Endothelial cell of umbilical vein (primary cell): ENCODE results near the gene KDM6B. TPM values are rescaled to one million over a fixed set of nuclear protein-coding genes. Genes with fewer than 3 reads are reported as not detected.
A peak's percentile ranks its signal among the peaks of the same experiment; 100 is the strongest.

Source experiments
- BruUV-seq: library from RNA; stranded (reverse); fragments of 400-500 nt; replicated peaks from 2 replicates; lab custom pipeline; 2021; lab: Mats Ljungman, UMichigan
- CTCF ChIA-PET: fragments of 300-600, 350-600 bp; sonication (Branson Sonifier 250); formaldehyde crosslinking; loops from one replicate; lab custom pipeline; 2021; ENCODE audit warnings: antibody characterized with exemption, inconsistent platforms; lab: Charles Lee
- POLR2A ChIA-PET: fragments of 300-600, 350-600 bp; sonication (Branson Sonifier 250); formaldehyde crosslinking; loops from one replicate; lab custom pipeline; 2021; ENCODE audit warnings: antibody characterized with exemption, inconsistent platforms; lab: Charles Lee
- DNase-seq: peaks from one replicate; pipeline ENCODE4 v3.0.0-alpha.2; 2011; ENCODE audit warnings: low read depth, low spot score
- FAIRE-seq: peaks from 2 replicates; lab custom pipeline; 2011; peaks lifted over from hg19 to GRCh38; lab: Jason Lieb, UNC
- H2AFZ ChIP-seq: 2 replicates; pipeline ENCODE4 v1.6.0; 2012; ENCODE audit warnings: low read depth, low read length, control low read depth, inconsistent platforms
- H3K27ac ChIP-seq: 2 replicates; pipeline ENCODE4 v1.5.1; 2011; ENCODE audit warnings: low read depth, mild to moderate bottlenecking, control low read depth, low read length, moderate library complexity; ENCODE audit not compliant: insufficient read depth
- H3K27me3 ChIP-seq, 2 experiments: 2 replicates each; pipeline versions ENCODE4 v1.6.0 to v1.6.1; 2011; ENCODE audit warnings: low read length in 2 of 2, mixed read lengths in 1 of 2; ENCODE audit not compliant: control insufficient read depth in 2 of 2, insufficient read depth in 2 of 2
- H3K36me3 ChIP-seq, 2 experiments: 2 replicates in 1 of 2; 3 replicates in 1 of 2; pipeline ENCODE4 v1.5.1; 2011; ENCODE audit warnings: low read length in 2 of 2, mild to moderate bottlenecking in 1 of 2, moderate library complexity in 1 of 2; ENCODE audit not compliant: control insufficient read depth in 2 of 2, insufficient read depth in 2 of 2; ENCODE audit errors: extremely low read depth in 1 of 2
- H3K4me1 ChIP-seq: 3 replicates; pipeline ENCODE4 v1.5.1; 2011; ENCODE audit warnings: mild to moderate bottlenecking, low read length; ENCODE audit not compliant: control insufficient read depth, insufficient read depth; ENCODE audit errors: extremely low read depth
- H3K4me2 ChIP-seq: 2 replicates; pipeline ENCODE4 v1.6.1; 2011; ENCODE audit warnings: low read length, control low read depth, mixed read lengths; ENCODE audit not compliant: insufficient read depth
- H3K4me3 ChIP-seq, 3 experiments: fragments of 200-600 bp in 1 of 3; sonication (generic), shearing (Covaris generic) in 1 of 3; replicated peaks in 1 of 3; 2 replicates each; pipeline ENCODE4 v1.5.1; 2011 to 2016; ENCODE audit warnings: control low read depth in 3 of 3, low read length in 3 of 3, mild to moderate bottlenecking in 2 of 3, inconsistent platforms in 1 of 3, low read depth in 1 of 3, moderate library complexity in 1 of 3; ENCODE audit not compliant: insufficient read depth in 1 of 3
- H3K79me2 ChIP-seq: 2 replicates; pipeline ENCODE4 v1.6.0; 2012; ENCODE audit warnings: low read length, inconsistent platforms; ENCODE audit not compliant: control insufficient read depth, insufficient read depth
- H3K9ac ChIP-seq: replicated peaks from 2 replicates; pipeline ENCODE3; 2011; ENCODE audit warnings: low read length, control low read depth; ENCODE audit not compliant: insufficient read depth; ENCODE audit errors: extremely low read depth
- H3K9me1 ChIP-seq: replicated peaks from 3 replicates; pipeline ENCODE4 v1.6.0; 2011; ENCODE audit warnings: mild to moderate bottlenecking, low read length; ENCODE audit not compliant: control insufficient read depth, insufficient read depth; ENCODE audit errors: extremely low read depth
- H3K9me3 ChIP-seq: replicated peaks from 2 replicates; pipeline ENCODE4 v1.5.1; 2012; ENCODE audit warnings: low read length, inconsistent platforms; ENCODE audit not compliant: control insufficient read depth, insufficient read depth
- H4K20me1 ChIP-seq: replicated peaks from 2 replicates; pipeline ENCODE3; 2011; ENCODE audit warnings: mild to moderate bottlenecking, low read length; ENCODE audit not compliant: control insufficient read depth, insufficient read depth; ENCODE audit errors: extremely low read depth
- CTCF ChIP-seq, 2 donors: IDR thresholded peaks; 1 replicate in 1 of 2; 2 replicates in 1 of 2; pipeline ENCODE4 v1.5.1; 2011; ENCODE audit warnings: low read length in 2 of 2, mild to moderate bottlenecking in 2 of 2, moderate library complexity in 2 of 2, control low read depth in 1 of 2, inconsistent platforms in 1 of 2, low read depth in 1 of 2; ENCODE audit not compliant: insufficient read depth in 1 of 2; ENCODE audit errors: extremely low read depth in 1 of 2
- EZH2 ChIP-seq: IDR thresholded peaks from 2 replicates; pipeline ENCODE4 v1.6.1; 2012; ENCODE audit warnings: borderline replicate concordance, low read depth, mild to moderate bottlenecking, moderate library complexity, low read length, inconsistent platforms; ENCODE audit not compliant: severe bottlenecking
- FOS ChIP-seq: IDR thresholded peaks from 2 replicates; pipeline ENCODE4 v1.6.1; 2011; ENCODE audit warnings: mild to moderate bottlenecking, low read length, moderate library complexity, borderline replicate concordance; ENCODE audit not compliant: insufficient read depth
- GATA2 ChIP-seq: IDR thresholded peaks from 2 replicates; pipeline ENCODE4 v1.7.0; 2011; ENCODE audit warnings: low read depth, mild to moderate bottlenecking, moderate library complexity, mixed read lengths, low read length; ENCODE audit not compliant: insufficient read length, insufficient read depth
- JUN ChIP-seq: IDR thresholded peaks from 2 replicates; pipeline ENCODE4 v1.6.1; 2011; ENCODE audit warnings: borderline replicate concordance, low read depth; ENCODE audit not compliant: insufficient read length, insufficient read depth
- MAX ChIP-seq: IDR thresholded peaks from 2 replicates; pipeline ENCODE4 v1.6.1; 2011; ENCODE audit not compliant: insufficient read depth, insufficient read length
- MYC ChIP-seq: IDR thresholded peaks from one replicate; pipeline ENCODE4 v1.6.1; 2011; ENCODE audit warnings: mild to moderate bottlenecking, low read depth, low read length
- POLR2A ChIP-seq: IDR thresholded peaks from 2 replicates; pipeline ENCODE4 v1.6.1; 2012; ENCODE audit warnings: low read depth, mild to moderate bottlenecking, control low read depth, low read length
- POLR2AphosphoS5 ChIP-seq: IDR thresholded peaks from 2 replicates; pipeline ENCODE4 v1.6.1; 2012; ENCODE audit warnings: low read depth, mild to moderate bottlenecking, control low read depth, low read length, moderate library complexity; ENCODE audit not compliant: insufficient read depth
- dilution Hi-C: fragments of 300-500 bp; cut with MboI; formaldehyde crosslinking; loops from one replicate; pipeline ENCODE4 v1.15.0; 2019; ENCODE audit warnings: low sequenced_read_pairs; ENCODE audit not compliant: extremely low pct_ligation_motif_present
- intact Hi-C: fragments of 100-400 bp; cut with micrococcal nuclease; formaldehyde crosslinking; loops from one replicate; pipeline ENCODE4 v1.10.0; 2022
- polyA plus RNA-seq, 4 experiments: library from polyadenylated mRNA; depleted of rRNA in 3 of 4; stranded (reverse) in 3 of 4; unstranded in 1 of 4; fragments of >200 nt; gene quantifications; 2 replicates each; pipeline versions ENCODE4 v1.2.1 to v1.2.3, GENCODE V29; 2011 to 2012; ENCODE audit warnings: missing spikeins in 1 of 4
- total RNA-seq: library from RNA; stranded (reverse); gene quantifications from 2 replicates; pipeline ENCODE4 v1.2.3, GENCODE V29; 2021

KDM6B gene
- total and polyA plus RNA-seq, 2 donors (not counting 3 experiments of a cell fraction or from before 2014, with no cell fraction given), result 1.8 to 17.8 TPM

- H3K27ac ChIP-seq, result peak within 1 kb of the TSS; percentile 96
- dilution Hi-C loops, result no loop called here
- H3K4me1 ChIP-seq, result peaks cover 35% of the 10 kb centered on the region
- no peaks in the 10 kb centered on the region for H4K20me1 ChIP-seq
- intact Hi-C loops, result loop anchor here (2.0 to 10.0 kb wide), 3 partner anchors 134 to 830 kb away; partner anchors contain the start of genes BCL6B and PHF23
- peak within 1 kb of the TSS; percentile 72 for H3K4me2 ChIP-seq
- ChIA-PET CTCF (interaction anchor here (0.7 to 3.1 kb wide), 4 partner anchors 13 to 607 kb away, joined by 3 to 28 read pairs (median 4); partner anchors contain the start of gene KDM6B), POLR2A (interaction anchor here (1.0 to 1.1 kb wide), 3 partner anchors 10 to 18 kb away, joined by 3 to 4 read pairs (median 4); no protein-coding TSS in a partner anchor)
- no peak for FAIRE-seq
- no peak within 1 kb of the TSS for H2AFZ ChIP-seq
- peak; percentile 39 for DNase-seq
- BruUV-seq, result no TSS peak
- H3K9me1 ChIP-seq, result no peaks in the 10 kb centered on the region
- H3K79me2 ChIP-seq, result peaks cover 2% of the 10 kb centered on the region
- no peak for TF ChIP-seq GATA2
- TF ChIP-seq EZH2, result no peak
- peak; percentile 70 for TF ChIP-seq POLR2A
- TF ChIP-seq MYC, result no peak
- TF ChIP-seq JUN, result no peak
- peak; percentile 66 for TF ChIP-seq POLR2AphosphoS5
- no peak for TF ChIP-seq CTCF (IDR thresholded peaks at IDR 0.05; ENCODE audit: extremely low read depth in 1 of 2, insufficient read depth in 1 of 2, low read depth in 1 of 2, low read length in 2 of 2)
- no peak for TF ChIP-seq FOS
- no peak for TF ChIP-seq MAX
- H3K27me3 ChIP-seq, result no peaks in the 10 kb centered on the region
- no peaks in the 10 kb centered on the region for H3K9me3 ChIP-seq
- H3K9ac ChIP-seq, result peak within 1 kb of the TSS; percentile 96
- H3K36me3 ChIP-seq, result peaks cover 0 to 20% of the 10 kb centered on the region in 2 experiments
- peak within 1 kb of the TSS in 2 of 3 experiments; percentile 52 to 53 for H3K4me3 ChIP-seq
These were observed 21.0 kb downstream of the KDM6B start, which contains the start of gene TMEM88 for GRCh38 chr17:7854851-7855659. TMEM88 (plus strand) TSS chr17:7855066; CDS start chr17:7855075, 9 bp downstream.
